Uterus (tissue), 4 donors: ENCODE data around the gene STAT4. TPM values are rescaled to one million over a fixed set of nuclear protein-coding genes. Genes with fewer than 3 reads are reported as not detected.
"Not testable (repeated sequence)": the region's sequence is repeated elsewhere in the genome, so short reads cannot be mapped to it uniquely, and the experiment has no call there.

ENCODE experiments used
- DNase-seq, 2 donors: peaks; one replicate each; pipeline ENCODE4 v3.0.0-alpha.2; 2019 to 2020
- H3K27ac ChIP-seq, 2 donors: fragments of 200-600 bp; sonication (generic); 1 replicate in 1 of 2; 2 replicates in 1 of 2; pipeline ENCODE4 v1.5.1; 2016 to 2018
- H3K27me3 ChIP-seq, 2 donors: fragments of 200-600 bp; sonication (generic); one replicate each; pipeline ENCODE4 v1.5.1; 2018 to 2019; ENCODE audit warnings: control low read depth in 1 of 2
- H3K36me3 ChIP-seq, 2 donors: fragments of 200-600 bp; sonication (generic); one replicate each; pipeline ENCODE4 v1.5.1; 2019; ENCODE audit warnings: control low read depth in 1 of 2
- H3K4me1 ChIP-seq, 2 donors: fragments of 200-600 bp; sonication (generic); one replicate each; pipeline ENCODE4 v1.5.1; 2018 to 2019; ENCODE audit warnings: control low read depth in 1 of 2
- H3K4me3 ChIP-seq, 2 donors: fragments of 200-600 bp; sonication (generic); 1 replicate in 1 of 2; 2 replicates in 1 of 2; pipeline ENCODE4 v1.5.1; 2018 to 2019; ENCODE audit warnings: mild to moderate bottlenecking in 1 of 2
- H3K9me3 ChIP-seq, 2 donors: fragments of 200-600 bp; sonication (generic); one replicate each; pipeline ENCODE4 v1.5.1; 2019; ENCODE audit warnings: control low read depth in 1 of 2
- CTCF ChIP-seq, 4 experiments: fragments of 200-600 bp in 2 of 4; fragments of 450-650 bp in 2 of 4; sonication (generic) in 2 of 4; IDR thresholded peaks; one replicate each; pipeline ENCODE4 v1.5.1; 2016 to 2019; ENCODE audit warnings: antibody characterized with exemption in 4 of 4, mild to moderate bottlenecking in 2 of 4, moderate library complexity in 1 of 4
- POLR2A ChIP-seq, 2 donors: fragments of 450-650 bp; IDR thresholded peaks; one replicate each; pipeline ENCODE4 v1.6.1; 2016; ENCODE audit warnings: antibody characterized with exemption in 2 of 2, mild to moderate bottlenecking in 1 of 2, moderate library complexity in 1 of 2
- intact Hi-C: fragments of 100-400 bp; cut with DNase I; formaldehyde crosslinking; loops from one replicate; pipeline ENCODE4 v1.15.1; 2023; ENCODE audit warnings: low total_unique reads
- total RNA-seq, 4 donors: library from RNA; depleted of rRNA in 3 of 4; stranded (reverse); fragments of >200 nt in 3 of 4; gene quantifications; one replicate each; pipeline versions ENCODE4 v1.1.0 to v1.2.4, GENCODE V29; 2014 to 2023
- donor health status: DM: yes; HTN: yes; CAD: no.

STAT4 gene
- total RNA-seq, 4 donors from 2014 or later, result 0.51 to 4.8 (median 2.3) TPM; not detected in 1

GRCh38 chr2:190999949-191000665 lies 150.7 kb downstream of the STAT4 start:
- H3K4me3 ChIP-seq, result no peak overlapping the region
- no peaks in the 10 kb centered on the region for H3K36me3 ChIP-seq
- DNase-seq, result no peak
- intact Hi-C loops, result no loop called here
- no peaks in the 10 kb centered on the region for H3K4me1 ChIP-seq
- H3K27me3 ChIP-seq, result no peaks in the 10 kb centered on the region
- no peak for TF ChIP-seq POLR2A (IDR thresholded peaks at IDR 0.05)
- TF ChIP-seq CTCF (IDR thresholded peaks at IDR 0.05), result no peak
- no peak overlapping the region for H3K27ac ChIP-seq
- no peaks in the 10 kb centered on the region for H3K9me3 ChIP-seq

GRCh38 chr2:190999058-190999457 lies 151.7 kb downstream of the STAT4 start:
- Histone ChIP-seq H3K27me3 (no peaks in the 10 kb centered on the region), H3K4me1 (no peaks in the 10 kb centered on the region), H3K4me3 (no peak overlapping the region), H3K27ac (no peak overlapping the region), H3K36me3 (no peaks in the 10 kb centered on the region), H3K9me3 (no peaks in the 10 kb centered on the region)
- intact Hi-C loops, result no loop called here
- TF ChIP-seq CTCF (IDR thresholded peaks at IDR 0.05), result no peak
- no peak for TF ChIP-seq POLR2A (IDR thresholded peaks at IDR 0.05)
- DNase-seq, result no peak

GRCh38 chr2:190997526-190998113 lies 153.2 kb downstream of the STAT4 start:
- H3K4me1 ChIP-seq, result no peaks in the 10 kb centered on the region
- H3K27ac ChIP-seq, result no peak overlapping the region

GRCh38 chr2:190996947-190997346 lies 153.8 kb downstream of the STAT4 start:
- no peak for DNase-seq
- no peak overlapping the region for H3K4me3 ChIP-seq
- H3K27me3 ChIP-seq, result no peaks in the 10 kb centered on the region
- no peak overlapping the region for H3K27ac ChIP-seq
- TF ChIP-seq POLR2A (IDR thresholded peaks at IDR 0.05) (no peak), CTCF (IDR thresholded peaks at IDR 0.05) (no peak)
- H3K36me3 ChIP-seq, result no peaks in the 10 kb centered on the region
- intact Hi-C loops, result no loop called here
- no peaks in the 10 kb centered on the region for H3K9me3 ChIP-seq
- no peaks in the 10 kb centered on the region for H3K4me1 ChIP-seq

More at GRCh38 chr2:190997526-190998113, 153.2 kb downstream of the STAT4 start:
- Histone ChIP-seq H3K36me3 (no peaks in the 10 kb centered on the region), H3K27me3 (no peaks in the 10 kb centered on the region), H3K4me3 (no peak overlapping the region), H3K9me3 (no peaks in the 10 kb centered on the region)
- intact Hi-C loops, result no loop called here
- DNase-seq, result no peak
- no peak for TF ChIP-seq POLR2A (IDR thresholded peaks at IDR 0.05)
- no peak for TF ChIP-seq CTCF (IDR thresholded peaks at IDR 0.05)

GRCh38 chr2:190996338-190996946 lies 154.4 kb downstream of the STAT4 start:
- intact Hi-C loops, result no loop called here
- TF ChIP-seq CTCF (IDR thresholded peaks at IDR 0.05) (peak in 3 of 4 experiments; percentile 19 to 43 (median 33)), POLR2A (IDR thresholded peaks at IDR 0.05) (no peak)
- Histone ChIP-seq H3K27me3 (no peaks in the 10 kb centered on the region), H3K36me3 (no peaks in the 10 kb centered on the region), H3K9me3 (no peaks in the 10 kb centered on the region), H3K27ac (no peak overlapping the region), H3K4me1 (no peaks in the 10 kb centered on the region), H3K4me3 (no peak overlapping the region)
- no peak for DNase-seq

GRCh38 chr2:190995315-190995714 lies 155.5 kb downstream of the STAT4 start:
- H3K27me3 ChIP-seq, H3K4me3 ChIP-seq, H3K36me3 ChIP-seq, H3K9me3 ChIP-seq, intact Hi-C loops, H3K4me1 ChIP-seq, DNase-seq, H3K27ac ChIP-seq: not testable (repeated sequence)
